ENCODE results near the gene PAAF1. TPM values are rescaled to one million over a fixed set of nuclear protein-coding genes. Genes with fewer than 3 reads are reported as not detected.

The PAAF1 gene
- total RNA-seq, 1 donor from 2014 or later: 36.3 TPM

DNA sequence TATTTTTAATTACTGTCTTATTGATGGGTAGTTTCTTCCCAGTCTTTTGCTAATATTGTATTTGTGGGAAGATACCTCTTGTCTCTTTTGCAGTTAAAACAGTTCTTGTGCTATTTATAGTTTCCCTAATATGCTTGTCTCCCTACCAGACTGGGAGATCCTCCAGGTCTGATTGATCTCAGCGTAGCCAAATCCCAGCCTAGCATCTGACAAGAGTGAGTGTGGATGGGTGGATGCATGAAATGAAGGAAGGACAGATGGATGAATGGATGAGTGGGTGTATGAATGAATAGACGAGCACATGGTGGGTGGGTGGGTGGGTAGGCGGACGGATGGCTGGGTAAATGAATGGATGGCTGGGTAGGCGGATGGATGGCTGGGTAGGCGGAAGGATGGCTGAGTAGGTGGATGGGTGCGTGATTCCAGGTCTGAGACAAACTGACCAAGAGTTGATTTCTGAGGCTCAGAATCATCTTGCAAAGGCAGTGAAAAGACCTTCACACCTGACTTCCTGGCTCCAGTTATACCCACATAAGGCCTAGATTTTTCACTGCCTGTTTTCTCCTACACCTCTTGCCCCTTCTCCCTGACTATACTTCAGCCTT lies 85.4 kb downstream of the PAAF1 start:
- intact Hi-C loops (cut with DNase I): no loop called here
- DNase-seq (ENCODE audit: low spot score in 2 of 2): peak in 1 of 2 donors; percentile 11
- no peaks in the 10 kb centered on the region for H3K36me3 ChIP-seq
- no peaks in the 10 kb centered on the region for H3K27me3 ChIP-seq
- H3K4me3 ChIP-seq: no peak overlapping the region
- H3K27ac ChIP-seq: no peak overlapping the region
- TF ChIP-seq, protein P1, sequence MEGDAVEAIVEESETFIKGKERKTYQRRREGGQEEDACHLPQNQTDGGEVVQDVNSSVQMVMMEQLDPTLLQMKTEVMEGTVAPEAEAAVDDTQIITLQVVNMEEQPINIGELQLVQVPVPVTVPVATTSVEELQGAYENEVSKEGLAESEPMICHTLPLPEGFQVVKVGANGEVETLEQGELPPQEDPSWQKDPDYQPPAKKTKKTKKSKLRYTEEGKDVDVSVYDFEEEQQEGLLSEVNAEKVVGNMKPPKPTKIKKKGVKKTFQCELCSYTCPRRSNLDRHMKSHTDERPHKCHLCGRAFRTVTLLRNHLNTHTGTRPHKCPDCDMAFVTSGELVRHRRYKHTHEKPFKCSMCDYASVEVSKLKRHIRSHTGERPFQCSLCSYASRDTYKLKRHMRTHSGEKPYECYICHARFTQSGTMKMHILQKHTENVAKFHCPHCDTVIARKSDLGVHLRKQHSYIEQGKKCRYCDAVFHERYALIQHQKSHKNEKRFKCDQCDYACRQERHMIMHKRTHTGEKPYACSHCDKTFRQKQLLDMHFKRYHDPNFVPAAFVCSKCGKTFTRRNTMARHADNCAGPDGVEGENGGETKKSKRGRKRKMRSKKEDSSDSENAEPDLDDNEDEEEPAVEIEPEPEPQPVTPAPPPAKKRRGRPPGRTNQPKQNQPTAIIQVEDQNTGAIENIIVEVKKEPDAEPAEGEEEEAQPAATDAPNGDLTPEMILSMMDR (IDR thresholded peaks at IDR 0.05): no peak
- H3K9me3 ChIP-seq: no peaks in the 10 kb centered on the region
- H3K4me1 ChIP-seq: peaks cover 0 to 3% of the 10 kb centered on the region in 2 donors

DNA sequence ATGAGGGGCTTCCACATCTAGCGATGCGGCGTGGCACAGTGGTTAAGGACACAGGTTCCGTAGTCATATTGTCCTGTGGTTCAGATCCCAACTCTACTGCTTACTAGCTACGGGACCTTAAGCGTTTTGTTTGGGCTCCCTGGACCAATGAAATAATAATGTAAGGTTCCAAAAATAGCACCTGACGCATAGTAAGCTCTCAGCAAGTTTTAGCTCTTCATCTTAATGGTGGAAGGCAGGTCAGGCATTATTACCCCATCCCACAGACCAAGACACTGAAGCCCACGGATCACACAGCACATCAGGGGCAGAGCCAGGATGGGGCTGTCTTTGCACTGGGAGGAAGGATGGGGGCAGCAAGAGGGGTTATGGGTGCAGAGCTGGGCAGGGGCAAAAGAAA lies 87.1 kb downstream of the PAAF1 start:
- Histone ChIP-seq H3K9me3 (no peaks in the 10 kb centered on the region), H3K36me3 (no peaks in the 10 kb centered on the region), H3K27ac (no peak overlapping the region), H3K27me3 (no peaks in the 10 kb centered on the region), H3K4me3 (no peak overlapping the region), H3K4me1 (peaks cover 0 to 3% of the 10 kb centered on the region in 2 donors)
- no peak for DNase-seq (ENCODE audit: low spot score in 2 of 2)
- intact Hi-C loops (cut with DNase I): no loop called here
- TF ChIP-seq, protein P1 (IDR thresholded peaks at IDR 0.05): no peak

DNA sequence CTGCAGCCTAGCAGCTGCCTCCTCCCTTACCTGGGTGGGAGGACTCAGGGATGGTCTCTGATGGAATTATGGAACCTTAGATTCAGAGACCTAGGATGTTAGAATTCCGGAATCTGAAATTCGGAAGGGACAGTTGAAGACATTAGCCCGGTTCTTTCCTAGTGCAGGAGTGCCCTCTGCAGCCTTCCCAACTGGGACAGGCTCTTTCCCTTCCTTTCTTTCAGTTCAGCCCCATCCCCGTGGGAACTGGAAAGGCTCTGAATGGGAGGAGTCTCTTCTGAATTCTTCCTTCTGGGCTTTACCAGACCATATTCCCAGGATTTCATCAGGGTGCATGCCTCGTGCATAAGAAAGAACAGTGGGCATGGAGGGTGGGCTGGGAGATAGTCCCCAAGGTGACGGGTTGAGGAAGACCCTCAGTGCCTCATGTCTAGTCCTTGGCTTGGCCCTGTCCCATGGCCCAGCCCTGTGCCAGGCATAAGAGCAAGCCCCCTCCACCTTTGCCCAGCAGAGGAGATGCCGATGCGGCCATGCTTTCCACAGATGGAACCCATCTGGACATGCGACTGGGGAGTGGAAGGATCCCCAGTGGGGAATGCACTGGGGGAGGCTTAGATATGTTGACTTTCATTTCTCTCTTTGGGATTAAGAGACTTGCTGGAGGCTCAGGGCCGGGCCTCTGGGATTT lies 88.4 kb downstream of the PAAF1 start:
- Histone ChIP-seq H3K27ac (no peak overlapping the region), H3K4me1 (peaks cover 0 to 3% of the 10 kb centered on the region in 2 donors), H3K36me3 (no peaks in the 10 kb centered on the region), H3K9me3 (no peaks in the 10 kb centered on the region), H3K27me3 (no peaks in the 10 kb centered on the region), H3K4me3 (no peak overlapping the region)
- TF ChIP-seq, protein P1 (IDR thresholded peaks at IDR 0.05): no peak
- intact Hi-C loops (cut with DNase I): no loop called here
- peak in 1 of 2 donors; percentile 52 for DNase-seq (ENCODE audit: low spot score in 2 of 2)

DNA sequence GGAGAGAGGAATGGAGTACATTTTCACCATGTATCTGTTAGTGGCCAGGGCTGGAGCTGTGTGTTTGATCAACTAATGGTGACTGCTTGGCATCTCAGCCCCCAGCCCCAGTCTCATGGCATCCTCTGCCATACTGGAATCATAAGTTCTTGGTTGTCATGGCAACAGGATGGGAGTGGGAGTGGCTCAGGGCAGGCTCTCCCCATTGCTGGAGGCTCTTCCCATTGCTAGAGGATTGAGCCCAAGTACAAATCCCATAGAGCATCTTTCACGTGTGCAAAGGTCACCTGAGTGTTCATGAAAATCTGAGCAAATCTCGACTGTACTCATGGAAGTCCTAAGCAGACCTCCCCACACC lies 88.9 kb downstream of the PAAF1 start:
- no peak for DNase-seq (ENCODE audit: low spot score in 2 of 2)
- Histone ChIP-seq H3K4me3 (no peak overlapping the region), H3K36me3 (no peaks in the 10 kb centered on the region), H3K4me1 (peaks cover 0 to 3% of the 10 kb centered on the region in 2 donors), H3K27ac (no peak overlapping the region), H3K27me3 (no peaks in the 10 kb centered on the region), H3K9me3 (no peaks in the 10 kb centered on the region)
- TF ChIP-seq, protein P1 (IDR thresholded peaks at IDR 0.05): no peak
- intact Hi-C loops (cut with DNase I): no loop called here

DNA sequence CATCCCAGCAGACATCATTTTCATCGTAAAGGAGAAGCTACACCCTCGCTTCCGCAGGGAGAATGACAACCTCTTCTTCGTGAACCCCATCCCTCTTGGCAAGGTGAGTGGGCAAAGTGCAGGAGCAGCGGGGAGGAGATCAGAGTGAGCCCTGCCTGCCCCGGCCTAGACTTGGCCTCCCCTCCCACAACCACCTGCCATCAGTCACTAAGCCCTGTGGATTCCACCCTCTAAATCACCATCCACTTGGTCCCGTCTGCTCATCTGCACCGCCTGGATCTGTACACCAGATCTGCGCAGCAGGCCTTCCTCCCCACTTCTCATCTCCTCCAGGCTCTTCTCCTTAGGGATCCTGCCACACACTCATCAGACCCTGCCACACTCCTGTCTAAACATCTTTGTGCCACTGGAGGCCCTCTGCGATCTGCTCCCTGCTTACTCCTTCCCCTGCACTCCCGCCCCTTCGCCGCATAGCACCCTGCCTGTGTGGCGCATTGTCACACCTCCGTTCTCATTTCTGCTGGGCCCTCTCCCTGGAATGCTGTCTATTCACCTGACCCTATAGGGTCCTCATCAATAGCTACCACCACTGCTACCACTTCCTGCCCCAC lies 91.7 kb downstream of the PAAF1 start:
- Histone ChIP-seq H3K9me3 (no peaks in the 10 kb centered on the region), H3K4me3 (no peak overlapping the region), H3K36me3 (no peaks in the 10 kb centered on the region), H3K4me1 (peaks cover 0 to 3% of the 10 kb centered on the region in 2 donors), H3K27me3 (no peaks in the 10 kb centered on the region), H3K27ac (no peak overlapping the region)
- no peak for DNase-seq (ENCODE audit: low spot score in 2 of 2)
- intact Hi-C loops (cut with DNase I): no loop called here
- TF ChIP-seq, protein P1 (IDR thresholded peaks at IDR 0.05): no peak
